ENCODE data around the gene ZSCAN9.

Gene ZSCAN9

GRCh38 chr6:28248916-28249315 lies 23.8 kb downstream of the ZSCAN9 start:
- Histone ChIP-seq H3K36me3 (ENCODE audit: control insufficient read depth, insufficient read depth, low read length) (peaks cover 29% of the 10 kb centered on the region), H3K4me1 (ENCODE audit: control insufficient read depth, insufficient read depth, low read length, poor library complexity, severe bottlenecking) (peaks cover 14% of the 10 kb centered on the region), H3K9me3 (ENCODE audit: control insufficient read depth, low read length) (no peaks in the 10 kb centered on the region), H3K4me3 (ENCODE audit: insufficient read depth, low read depth, low read length, poor library complexity, severe bottlenecking) (no peak overlapping the region), H3K27me3 (replicated peaks; ENCODE audit: control insufficient read depth, insufficient read depth, low read length, poor library complexity, severe bottlenecking) (no peaks in the 10 kb centered on the region), H3K27ac (ENCODE audit: insufficient read depth, low read length, poor library complexity, severe bottlenecking) (no peak overlapping the region)
- no peak for DNase-seq

GRCh38 chr6:28250747-28251146 lies 25.7 kb downstream of the ZSCAN9 start:
- DNase-seq = no peak
- H3K9me3 ChIP-seq (ENCODE audit: control insufficient read depth, low read length) = no peaks in the 10 kb centered on the region
- H3K4me3 ChIP-seq (ENCODE audit: insufficient read depth, low read depth, low read length, poor library complexity, severe bottlenecking) = no peak overlapping the region

GRCh38 chr6:28251661-28252008 lies 26.6 kb downstream of the ZSCAN9 start:
- peak overlapping the region; percentile 58 for H3K27ac ChIP-seq (ENCODE audit: insufficient read depth, low read length, poor library complexity, severe bottlenecking)

More at GRCh38 chr6:28250747-28251146, 25.7 kb downstream of the ZSCAN9 start:
- Histone ChIP-seq H3K36me3 (ENCODE audit: control insufficient read depth, insufficient read depth, low read length) (peaks cover 20% of the 10 kb centered on the region), H3K27me3 (replicated peaks; ENCODE audit: control insufficient read depth, insufficient read depth, low read length, poor library complexity, severe bottlenecking) (no peaks in the 10 kb centered on the region), H3K27ac (ENCODE audit: insufficient read depth, low read length, poor library complexity, severe bottlenecking) (no peak overlapping the region), H3K4me1 (ENCODE audit: control insufficient read depth, insufficient read depth, low read length, poor library complexity, severe bottlenecking) (peaks cover 14% of the 10 kb centered on the region)

GRCh38 chr6:28252009-28252975 lies 27.2 kb downstream of the ZSCAN9 start, which contains the start of gene ZKSCAN4:
TSS of gene ZKSCAN4 (minus strand) at chr6:28252269. CDS start at chr6:28251980, 289 bp downstream.
- H3K9me3 ChIP-seq (ENCODE audit: control insufficient read depth, low read length) = no peaks in the 10 kb centered on the region
- H3K27ac ChIP-seq (ENCODE audit: insufficient read depth, low read length, poor library complexity, severe bottlenecking) = peak within 1 kb of the TSS; percentile 58
- H3K36me3 ChIP-seq (ENCODE audit: control insufficient read depth, insufficient read depth, low read length) = peaks cover 6% of the 10 kb centered on the region
- H3K27me3 ChIP-seq (replicated peaks; ENCODE audit: control insufficient read depth, insufficient read depth, low read length, poor library complexity, severe bottlenecking) = no peaks in the 10 kb centered on the region
- peaks cover 14% of the 10 kb centered on the region for H3K4me1 ChIP-seq (ENCODE audit: control insufficient read depth, insufficient read depth, low read length, poor library complexity, severe bottlenecking)
- peak within 1 kb of the TSS; percentile 76 for H3K4me3 ChIP-seq (ENCODE audit: insufficient read depth, low read depth, low read length, poor library complexity, severe bottlenecking)
- peak; percentile 46 to 60 (median 46) for DNase-seq

More at GRCh38 chr6:28251661-28252008, 26.6 kb downstream of the ZSCAN9 start:
- Histone ChIP-seq H3K4me1 (ENCODE audit: control insufficient read depth, insufficient read depth, low read length, poor library complexity, severe bottlenecking) (peaks cover 14% of the 10 kb centered on the region), H3K27me3 (replicated peaks; ENCODE audit: control insufficient read depth, insufficient read depth, low read length, poor library complexity, severe bottlenecking) (no peaks in the 10 kb centered on the region), H3K4me3 (ENCODE audit: insufficient read depth, low read depth, low read length, poor library complexity, severe bottlenecking) (peak overlapping the region; percentile 76), H3K9me3 (ENCODE audit: control insufficient read depth, low read length) (no peaks in the 10 kb centered on the region), H3K36me3 (ENCODE audit: control insufficient read depth, insufficient read depth, low read length) (peaks cover 12% of the 10 kb centered on the region)
- peak in 1 of 3 donors; percentile 3 for DNase-seq

- Histone ChIP-seq H3K27ac (ENCODE audit: insufficient read depth, low read length, poor library complexity, severe bottlenecking) (no peak overlapping the region), H3K27me3 (replicated peaks; ENCODE audit: control insufficient read depth, insufficient read depth, low read length, poor library complexity, severe bottlenecking) (no peaks in the 10 kb centered on the region), H3K4me3 (ENCODE audit: insufficient read depth, low read depth, low read length, poor library complexity, severe bottlenecking) (no peak overlapping the region), H3K9me3 (ENCODE audit: control insufficient read depth, low read length) (no peaks in the 10 kb centered on the region), H3K36me3 (ENCODE audit: control insufficient read depth, insufficient read depth, low read length) (no peaks in the 10 kb centered on the region), H3K4me1 (ENCODE audit: control insufficient read depth, insufficient read depth, low read length, poor library complexity, severe bottlenecking) (peaks cover 14% of the 10 kb centered on the region)
- DNase-seq = no peak
Observed at GRCh38 chr6:28254121-28254519, 29.0 kb downstream of the ZSCAN9 start.

- no peak overlapping the region for H3K4me3 ChIP-seq (ENCODE audit: insufficient read depth, low read depth, low read length, poor library complexity, severe bottlenecking)
- H3K27ac ChIP-seq (ENCODE audit: insufficient read depth, low read length, poor library complexity, severe bottlenecking) = no peak overlapping the region
- H3K27me3 ChIP-seq (replicated peaks; ENCODE audit: control insufficient read depth, insufficient read depth, low read length, poor library complexity, severe bottlenecking) = no peaks in the 10 kb centered on the region
- no peaks in the 10 kb centered on the region for H3K9me3 ChIP-seq (ENCODE audit: control insufficient read depth, low read length)
- no peak for DNase-seq
- H3K36me3 ChIP-seq (ENCODE audit: control insufficient read depth, insufficient read depth, low read length) = no peaks in the 10 kb centered on the region
- H3K4me1 ChIP-seq (ENCODE audit: control insufficient read depth, insufficient read depth, low read length, poor library complexity, severe bottlenecking) = peaks cover 4% of the 10 kb centered on the region
Observed at GRCh38 chr6:28257042-28257441, 32.0 kb downstream of the ZSCAN9 start.

GRCh38 chr6:28258877-28259777 lies 34.1 kb downstream of the ZSCAN9 start, which contains the start of gene NKAPL:
TSS of gene NKAPL (plus strand) at chr6:28259297. CDS start at chr6:28259372, 75 bp downstream.
- no peak within 1 kb of the TSS for H3K27ac ChIP-seq (ENCODE audit: insufficient read depth, low read length, poor library complexity, severe bottlenecking)
- peak in 2 of 3 donors; percentile 23 to 30 for DNase-seq
- H3K36me3 ChIP-seq (ENCODE audit: control insufficient read depth, insufficient read depth, low read length) = no peaks in the 10 kb centered on the region
- H3K4me3 ChIP-seq (ENCODE audit: insufficient read depth, low read depth, low read length, poor library complexity, severe bottlenecking) = peak within 1 kb of the TSS; percentile 28
- no peaks in the 10 kb centered on the region for H3K4me1 ChIP-seq (ENCODE audit: control insufficient read depth, insufficient read depth, low read length, poor library complexity, severe bottlenecking)
- H3K9me3 ChIP-seq (ENCODE audit: control insufficient read depth, low read length) = no peaks in the 10 kb centered on the region
- no peaks in the 10 kb centered on the region for H3K27me3 ChIP-seq (replicated peaks; ENCODE audit: control insufficient read depth, insufficient read depth, low read length, poor library complexity, severe bottlenecking)

- DNase-seq = no peak
- Histone ChIP-seq H3K27me3 (replicated peaks; ENCODE audit: control insufficient read depth, insufficient read depth, low read length, poor library complexity, severe bottlenecking) (no peaks in the 10 kb centered on the region), H3K4me3 (ENCODE audit: insufficient read depth, low read depth, low read length, poor library complexity, severe bottlenecking) (no peak overlapping the region), H3K9me3 (ENCODE audit: control insufficient read depth, low read length) (no peaks in the 10 kb centered on the region), H3K4me1 (ENCODE audit: control insufficient read depth, insufficient read depth, low read length, poor library complexity, severe bottlenecking) (peaks cover 10% of the 10 kb centered on the region), H3K36me3 (ENCODE audit: control insufficient read depth, insufficient read depth, low read length) (no peaks in the 10 kb centered on the region), H3K27ac (ENCODE audit: insufficient read depth, low read length, poor library complexity, severe bottlenecking) (no peak overlapping the region)
Observed at GRCh38 chr6:28263922-28264321, 38.8 kb downstream of the ZSCAN9 start.

- Histone ChIP-seq H3K27me3 (replicated peaks; ENCODE audit: control insufficient read depth, insufficient read depth, low read length, poor library complexity, severe bottlenecking) (no peaks in the 10 kb centered on the region), H3K27ac (ENCODE audit: insufficient read depth, low read length, poor library complexity, severe bottlenecking) (no peak overlapping the region), H3K4me1 (ENCODE audit: control insufficient read depth, insufficient read depth, low read length, poor library complexity, severe bottlenecking) (peaks cover 10% of the 10 kb centered on the region), H3K4me3 (ENCODE audit: insufficient read depth, low read depth, low read length, poor library complexity, severe bottlenecking) (no peak overlapping the region), H3K9me3 (ENCODE audit: control insufficient read depth, low read length) (no peaks in the 10 kb centered on the region), H3K36me3 (ENCODE audit: control insufficient read depth, insufficient read depth, low read length) (no peaks in the 10 kb centered on the region)
- DNase-seq = no peak
Observed at GRCh38 chr6:28264834-28265401, 39.8 kb downstream of the ZSCAN9 start.

All from effector memory CD4-positive, alpha-beta T cell (primary cell).